KG1 (cell line): ENCODE data around the gene ASB12.
"Not testable (repeated sequence)": the region's sequence is repeated elsewhere in the genome, so short reads cannot be mapped to it uniquely, and the experiment has no call there.

Experiments used
- DNase-seq: peaks from one replicate; lab custom pipeline; 2025; lab: John Stamatoyannopoulos, UW

The ASB12 gene

GRCh38 chrX:64230123-64230970 is at the start of gene ASB12:
ASB12 (minus strand) TSS chrX:64230607; CDS start chrX:64225650, 4,957 bp downstream.
- no peak for DNase-seq

- DNase-seq = no peak
Measured at GRCh38 chrX:64265265-64265664, 34.9 kb upstream of the ASB12 start.

GRCh38 chrX:64229154-64229553 is 1.3 kb downstream of the ASB12 start:
- DNase-seq = no peak

GRCh38 chrX:64218023-64218422 is 12.4 kb downstream of the ASB12 start:
- DNase-seq = no peak

GRCh38 chrX:64213989-64214388 is 16.4 kb downstream of the ASB12 start:
- DNase-seq = not testable (repeated sequence)

GRCh38 chrX:64206556-64207162 is 23.7 kb downstream of the ASB12 start:
- no peak for DNase-seq

- peak; percentile 64 for DNase-seq
Measured at GRCh38 chrX:64205735-64206501, 24.5 kb downstream of the ASB12 start.

- DNase-seq = no peak
Measured at GRCh38 chrX:64205441-64205734, 25.0 kb downstream of the ASB12 start, which contains the start of gene AMER1. AMER1 (minus strand) TSS chrX:64205708; CDS start chrX:64193286, 12,422 bp downstream.

- no peak for DNase-seq
Measured at GRCh38 chrX:64204701-64205440, 25.5 kb downstream of the ASB12 start.

- DNase-seq = no peak
Measured at GRCh38 chrX:64204252-64204651, 26.2 kb downstream of the ASB12 start.

- no peak for DNase-seq
Measured at GRCh38 chrX:64202808-64203325, 27.5 kb downstream of the ASB12 start.

- no peak for DNase-seq
Measured at GRCh38 chrX:64198036-64198435, 32.4 kb downstream of the ASB12 start.

- no peak for DNase-seq
Measured at GRCh38 chrX:64196606-64197005, 33.8 kb downstream of the ASB12 start.

- no peak for DNase-seq
Measured at GRCh38 chrX:64195862-64196261, 34.5 kb downstream of the ASB12 start.

- no peak for DNase-seq
Measured at GRCh38 chrX:64192673-64193072, 37.7 kb downstream of the ASB12 start.

GRCh38 chrX:64192040-64192439 is 38.4 kb downstream of the ASB12 start:
- DNase-seq = no peak

- no peak for DNase-seq
Measured at GRCh38 chrX:64191281-64192010, 39.0 kb downstream of the ASB12 start.

GRCh38 chrX:64190136-64190740 is 40.2 kb downstream of the ASB12 start:
- no peak for DNase-seq

GRCh38 chrX:64188901-64189300 is 41.5 kb downstream of the ASB12 start:
- no peak for DNase-seq

- DNase-seq = no peak
Measured at GRCh38 chrX:64187762-64188150, 42.7 kb downstream of the ASB12 start.
